ENCODE results near the gene USH1G.
A peak's percentile ranks its signal among the peaks of the same experiment; 100 is the strongest.
"Not testable (repeated sequence)": the region's sequence is repeated elsewhere in the genome, so short reads cannot be mapped to it uniquely, and the experiment has no call there.

Gene USH1G

GRCh38 chr17:74921769-74922168 lies 1.3 kb downstream of the USH1G start:
- TF ChIP-seq POU2F2 (IDR thresholded peaks at IDR 0.05; ENCODE audit: low read depth, low read length) (no peak), POLR2A (IDR thresholded peaks at IDR 0.05; ENCODE audit: low read depth, low read length) (no peak), TAF1 (IDR thresholded peaks at IDR 0.05; ENCODE audit: low read depth, low read length) (no peak)
- DNase-seq (ENCODE audit: insufficient read length, low spot score) (no peak), FAIRE-seq (no peak)

GRCh38 chr17:74921026-74921681 lies 1.9 kb downstream of the USH1G start:
- no peak for FAIRE-seq
- no peak for TF ChIP-seq POU2F2 (IDR thresholded peaks at IDR 0.05; ENCODE audit: low read depth, low read length)
- no peak for TF ChIP-seq POLR2A (IDR thresholded peaks at IDR 0.05; ENCODE audit: low read depth, low read length)
- TF ChIP-seq POLR2AphosphoS5 (IDR thresholded peaks at IDR 0.05; ENCODE audit: low read depth, low read length) = no peak
- no peak for TF ChIP-seq TAF1 (IDR thresholded peaks at IDR 0.05; ENCODE audit: low read depth, low read length)
- TF ChIP-seq SPI1 (IDR thresholded peaks at IDR 0.05; ENCODE audit: low read depth, low read length) = no peak
- TF ChIP-seq PAX5 (IDR thresholded peaks at IDR 0.05; ENCODE audit: insufficient read depth, low read length, severe bottlenecking) = no peak

GRCh38 chr17:74920642-74921025 lies 2.4 kb downstream of the USH1G start:
- DNase-seq (ENCODE audit: insufficient read length, low spot score) (no peak), FAIRE-seq (no peak)
- TF ChIP-seq SPI1 (IDR thresholded peaks at IDR 0.05; ENCODE audit: low read depth, low read length) = no peak
- TF ChIP-seq PAX5 (IDR thresholded peaks at IDR 0.05; ENCODE audit: insufficient read depth, low read length, severe bottlenecking) = no peak
- TF ChIP-seq TAF1 (IDR thresholded peaks at IDR 0.05; ENCODE audit: low read depth, low read length) = no peak
- TF ChIP-seq POLR2AphosphoS5 (IDR thresholded peaks at IDR 0.05; ENCODE audit: low read depth, low read length) = no peak
- no peak for TF ChIP-seq POU2F2 (IDR thresholded peaks at IDR 0.05; ENCODE audit: low read depth, low read length)
- no peak for TF ChIP-seq POLR2A (IDR thresholded peaks at IDR 0.05; ENCODE audit: low read depth, low read length)

More at GRCh38 chr17:74921026-74921681, 1.9 kb downstream of the USH1G start:
- no peak for DNase-seq (ENCODE audit: insufficient read length, low spot score)

- FAIRE-seq = no peak
- no peak for DNase-seq (ENCODE audit: insufficient read length, low spot score)
- TF ChIP-seq POLR2AphosphoS5 (IDR thresholded peaks at IDR 0.05; ENCODE audit: low read depth, low read length) (no peak), TAF1 (IDR thresholded peaks at IDR 0.05; ENCODE audit: low read depth, low read length) (no peak), POU2F2 (IDR thresholded peaks at IDR 0.05; ENCODE audit: low read depth, low read length) (no peak), SPI1 (IDR thresholded peaks at IDR 0.05; ENCODE audit: low read depth, low read length) (no peak), PAX5 (IDR thresholded peaks at IDR 0.05; ENCODE audit: insufficient read depth, low read length, severe bottlenecking) (no peak), POLR2A (IDR thresholded peaks at IDR 0.05; ENCODE audit: low read depth, low read length) (no peak)
These were observed 2.8 kb downstream of the USH1G start for GRCh38 chr17:74920306-74920620.

- FAIRE-seq = no peak
- DNase-seq (ENCODE audit: insufficient read length, low spot score) = no peak
- no peak for TF ChIP-seq POLR2AphosphoS5 (IDR thresholded peaks at IDR 0.05; ENCODE audit: low read depth, low read length)
- TF ChIP-seq SPI1 (IDR thresholded peaks at IDR 0.05; ENCODE audit: low read depth, low read length) = no peak
- no peak for TF ChIP-seq POU2F2 (IDR thresholded peaks at IDR 0.05; ENCODE audit: low read depth, low read length)
- no peak for TF ChIP-seq TAF1 (IDR thresholded peaks at IDR 0.05; ENCODE audit: low read depth, low read length)
- no peak for TF ChIP-seq POLR2A (IDR thresholded peaks at IDR 0.05; ENCODE audit: low read depth, low read length)
- TF ChIP-seq PAX5 (IDR thresholded peaks at IDR 0.05; ENCODE audit: insufficient read depth, low read length, severe bottlenecking) = no peak
These were observed 3.4 kb downstream of the USH1G start for GRCh38 chr17:74919440-74920305.

GRCh38 chr17:74918906-74919305 lies 4.1 kb downstream of the USH1G start:
- no peak for FAIRE-seq
- TF ChIP-seq POLR2A (IDR thresholded peaks at IDR 0.05; ENCODE audit: low read depth, low read length) (no peak), PAX5 (IDR thresholded peaks at IDR 0.05; ENCODE audit: insufficient read depth, low read length, severe bottlenecking) (no peak), POLR2AphosphoS5 (IDR thresholded peaks at IDR 0.05; ENCODE audit: low read depth, low read length) (no peak), POU2F2 (IDR thresholded peaks at IDR 0.05; ENCODE audit: low read depth, low read length) (no peak), SPI1 (IDR thresholded peaks at IDR 0.05; ENCODE audit: low read depth, low read length) (no peak), TAF1 (IDR thresholded peaks at IDR 0.05; ENCODE audit: low read depth, low read length) (no peak)
- no peak for DNase-seq (ENCODE audit: insufficient read length, low spot score)

GRCh38 chr17:74917430-74917829 lies 5.6 kb downstream of the USH1G start:
- TF ChIP-seq PAX5 (IDR thresholded peaks at IDR 0.05; ENCODE audit: insufficient read depth, low read length, severe bottlenecking) (no peak), POU2F2 (IDR thresholded peaks at IDR 0.05; ENCODE audit: low read depth, low read length) (no peak), TAF1 (IDR thresholded peaks at IDR 0.05; ENCODE audit: low read depth, low read length) (no peak), SPI1 (IDR thresholded peaks at IDR 0.05; ENCODE audit: low read depth, low read length) (no peak), POLR2A (IDR thresholded peaks at IDR 0.05; ENCODE audit: low read depth, low read length) (no peak), POLR2AphosphoS5 (IDR thresholded peaks at IDR 0.05; ENCODE audit: low read depth, low read length) (no peak)
- FAIRE-seq (no peak), DNase-seq (ENCODE audit: insufficient read length, low spot score) (no peak)

GRCh38 chr17:74916851-74917199 lies 6.2 kb downstream of the USH1G start:
- peak; percentile 23 for FAIRE-seq
- no peak for DNase-seq (ENCODE audit: insufficient read length, low spot score)
- TF ChIP-seq POLR2A (IDR thresholded peaks at IDR 0.05; ENCODE audit: low read depth, low read length) (no peak), SPI1 (IDR thresholded peaks at IDR 0.05; ENCODE audit: low read depth, low read length) (no peak), POLR2AphosphoS5 (IDR thresholded peaks at IDR 0.05; ENCODE audit: low read depth, low read length) (no peak), PAX5 (IDR thresholded peaks at IDR 0.05; ENCODE audit: insufficient read depth, low read length, severe bottlenecking) (no peak), TAF1 (IDR thresholded peaks at IDR 0.05; ENCODE audit: low read depth, low read length) (no peak), POU2F2 (IDR thresholded peaks at IDR 0.05; ENCODE audit: low read depth, low read length) (no peak)

- no peak for TF ChIP-seq SPI1 (IDR thresholded peaks at IDR 0.05; ENCODE audit: low read depth, low read length)
- TF ChIP-seq PAX5 (IDR thresholded peaks at IDR 0.05; ENCODE audit: insufficient read depth, low read length, severe bottlenecking) = no peak
- no peak for TF ChIP-seq POLR2A (IDR thresholded peaks at IDR 0.05; ENCODE audit: low read depth, low read length)
- no peak for TF ChIP-seq POLR2AphosphoS5 (IDR thresholded peaks at IDR 0.05; ENCODE audit: low read depth, low read length)
- no peak for TF ChIP-seq POU2F2 (IDR thresholded peaks at IDR 0.05; ENCODE audit: low read depth, low read length)
- TF ChIP-seq TAF1 (IDR thresholded peaks at IDR 0.05; ENCODE audit: low read depth, low read length) = no peak
- FAIRE-seq (no peak), DNase-seq (ENCODE audit: insufficient read length, low spot score) (no peak)
These were observed 6.8 kb downstream of the USH1G start for GRCh38 chr17:74916136-74916850.

GRCh38 chr17:74911423-74911822 lies 11.6 kb downstream of the USH1G start:
- not testable (repeated sequence) for DNase-seq (ENCODE audit: insufficient read length, low spot score); FAIRE-seq

GRCh38 chr17:74909097-74909496 lies 14.0 kb downstream of the USH1G start:
- not testable (repeated sequence) for FAIRE-seq; DNase-seq (ENCODE audit: insufficient read length, low spot score)
